Measurements from ENCODE around the gene ZBTB2.

The ZBTB2 gene

GRCh38 chr6:151390276-151390850, 996 bp downstream of the ZBTB2 start:
- H3K9me3 ChIP-seq (ENCODE audit: low read length), result no peaks in the 10 kb centered on the region
- H2AFZ ChIP-seq (ENCODE audit: low read length), result no peak overlapping the region
- no peaks in the 10 kb centered on the region for H3K27me3 ChIP-seq (ENCODE audit: insufficient read depth, low read length)
- peaks cover 73% of the 10 kb centered on the region for H3K79me2 ChIP-seq (ENCODE audit: insufficient read depth, low read length)
- H3K9me2 ChIP-seq (ENCODE audit: low read depth, low read length), result no peaks in the 10 kb centered on the region
- H3K4me2 ChIP-seq (ENCODE audit: low read length), result peak overlapping the region; percentile 92; the same call in 1 of the 2 replicates
- H3K27ac ChIP-seq (ENCODE audit: low read depth, low read length, poor library complexity, severe bottlenecking), result peak overlapping the region; percentile 97
- peaks cover 35% of the 10 kb centered on the region for H3K36me3 ChIP-seq (ENCODE audit: insufficient read depth, low read length)
- TF ChIP-seq EZH2 (IDR thresholded peaks at IDR 0.05; ENCODE audit: borderline replicate concordance, low read length) (no peak), CTCF (IDR thresholded peaks at IDR 0.05; ENCODE audit: low read length) (no peak)
- H3K4me1 ChIP-seq (ENCODE audit: insufficient read depth, low read length, severe bottlenecking), result peaks cover 49% of the 10 kb centered on the region
- H3K4me3 ChIP-seq (ENCODE audit: low read depth, low read length, poor library complexity, severe bottlenecking), result peak overlapping the region; percentile 100
- H4K20me1 ChIP-seq (ENCODE audit: insufficient read depth, low read length), result no peaks in the 10 kb centered on the region
- 0 out of 2 replicates have a peak, but pooled peaks cover 6% of the 10 kb centered on the region for H3F3A ChIP-seq (ENCODE audit: insufficient read depth, low read length)
- peak overlapping the region; percentile 100 for H3K9ac ChIP-seq (ENCODE audit: low read length)

- Histone ChIP-seq H3K4me1 (ENCODE audit: insufficient read depth, low read length, severe bottlenecking) (peaks cover 43% of the 10 kb centered on the region), H3K27me3 (ENCODE audit: insufficient read depth, low read length) (no peaks in the 10 kb centered on the region), H3K9ac (ENCODE audit: low read length) (peak overlapping the region; percentile 97), H3K36me3 (ENCODE audit: insufficient read depth, low read length) (peaks cover 28% of the 10 kb centered on the region), H2AFZ (ENCODE audit: low read length) (no peak overlapping the region), H3K4me3 (ENCODE audit: low read depth, low read length, poor library complexity, severe bottlenecking) (peak overlapping the region; percentile 95), H3K79me2 (ENCODE audit: insufficient read depth, low read length) (peaks cover 73% of the 10 kb centered on the region), H4K20me1 (ENCODE audit: insufficient read depth, low read length) (no peaks in the 10 kb centered on the region), H3K9me2 (ENCODE audit: low read depth, low read length) (no peaks in the 10 kb centered on the region), H3K4me2 (ENCODE audit: low read length) (peak overlapping the region; percentile 98), H3K9me3 (ENCODE audit: low read length) (no peaks in the 10 kb centered on the region), H3K27ac (ENCODE audit: low read depth, low read length, poor library complexity, severe bottlenecking) (peak overlapping the region; percentile 97), H3F3A (ENCODE audit: insufficient read depth, low read length) (0 out of 2 replicates have a peak, but pooled peaks cover 6% of the 10 kb centered on the region)
- TF ChIP-seq CTCF (IDR thresholded peaks at IDR 0.05; ENCODE audit: low read length) (no peak), EZH2 (IDR thresholded peaks at IDR 0.05; ENCODE audit: borderline replicate concordance, low read length) (no peak)
These were observed 1.6 kb downstream of the ZBTB2 start for GRCh38 chr6:151389618-151390275.

GRCh38 chr6:151388997-151389617, 2.3 kb downstream of the ZBTB2 start:
- TF ChIP-seq CTCF (IDR thresholded peaks at IDR 0.05; ENCODE audit: low read length), result no peak
- no peak for TF ChIP-seq EZH2 (IDR thresholded peaks at IDR 0.05; ENCODE audit: borderline replicate concordance, low read length)
- Histone ChIP-seq H3K9ac (ENCODE audit: low read length) (peak overlapping the region; percentile 97), H3K4me1 (ENCODE audit: insufficient read depth, low read length, severe bottlenecking) (peaks cover 37% of the 10 kb centered on the region), H3K27me3 (ENCODE audit: insufficient read depth, low read length) (no peaks in the 10 kb centered on the region), H3K4me2 (ENCODE audit: low read length) (peak overlapping the region; percentile 98), H3F3A (ENCODE audit: insufficient read depth, low read length) (0 out of 2 replicates have a peak, but pooled peaks cover 6% of the 10 kb centered on the region), H3K27ac (ENCODE audit: low read depth, low read length, poor library complexity, severe bottlenecking) (peak overlapping the region; percentile 97), H3K79me2 (ENCODE audit: insufficient read depth, low read length) (peaks cover 74% of the 10 kb centered on the region), H4K20me1 (ENCODE audit: insufficient read depth, low read length) (no peaks in the 10 kb centered on the region), H3K36me3 (ENCODE audit: insufficient read depth, low read length) (peaks cover 29% of the 10 kb centered on the region), H3K9me3 (ENCODE audit: low read length) (no peaks in the 10 kb centered on the region), H3K9me2 (ENCODE audit: low read depth, low read length) (no peaks in the 10 kb centered on the region), H3K4me3 (ENCODE audit: low read depth, low read length, poor library complexity, severe bottlenecking) (peak overlapping the region; percentile 95), H2AFZ (ENCODE audit: low read length) (no peak overlapping the region)

All from OCI-LY1 (cell line).